H1 (cell line): ENCODE data around the gene STX2. TPM values are rescaled to one million over a fixed set of nuclear protein-coding genes. Genes with fewer than 3 reads are reported as not detected.

Experiments
- CTCF ChIA-PET: fragments of 300-600 bp; sonication (Branson Sonifier 250); formaldehyde crosslinking; loops from one replicate; lab custom pipeline; 2021; ENCODE audit not compliant: partially characterized antibody; lab: Charles Lee
- POLR2A ChIA-PET: fragments of 300-600 bp; sonication (Branson Sonifier 250); formaldehyde crosslinking; loops from one replicate; lab custom pipeline; 2021; ENCODE audit warnings: inconsistent platforms; ENCODE audit not compliant: partially characterized antibody; lab: Charles Lee
- DNase-seq, 2 experiments: peaks; one replicate each; pipeline versions ENCODE4 v3.0.0 to v3.0.0-alpha.2; 2010 to 2022; ENCODE audit warnings: low spot score in 2 of 2, low read depth in 1 of 2, mixed read lengths in 1 of 2
- FAIRE-seq: peaks from 2 replicates; lab custom pipeline; 2011; peaks lifted over from hg19 to GRCh38; lab: Jason Lieb, UNC
- H2AFZ ChIP-seq: 2 replicates; pipeline ENCODE4 v1.8.1; 2012; ENCODE audit warnings: low read length, inconsistent platforms
- H2AK5ac ChIP-seq: 2 replicates; pipeline ENCODE4 v1.6.1; 2013; ENCODE audit warnings: low read depth, low read length
- H2BK120ac ChIP-seq: replicated peaks from 2 replicates; pipeline ENCODE3; 2013; ENCODE audit warnings: low read depth, low read length, inconsistent platforms
- H2BK12ac ChIP-seq: 2 replicates; pipeline ENCODE4 v1.6.1; 2013; ENCODE audit warnings: low read depth, low read length
- H2BK15ac ChIP-seq: 2 replicates; pipeline ENCODE4 v1.6.1; 2013; ENCODE audit warnings: low read length
- H2BK20ac ChIP-seq: 2 replicates; pipeline ENCODE4 v1.6.1; 2013; ENCODE audit warnings: low read length
- H2BK5ac ChIP-seq: 2 replicates; pipeline ENCODE4 v1.6.1; 2013; ENCODE audit warnings: low read depth, low read length
- H3K14ac ChIP-seq: 2 replicates; pipeline ENCODE4 v1.6.1; 2013; ENCODE audit warnings: inconsistent platforms; ENCODE audit not compliant: insufficient read length
- H3K18ac ChIP-seq: 2 replicates; pipeline ENCODE4 v1.6.1; 2013; ENCODE audit warnings: low read length; ENCODE audit errors: extremely low read depth
- H3K23ac ChIP-seq: 2 replicates; pipeline ENCODE4 v1.6.1; 2013; ENCODE audit warnings: inconsistent platforms; ENCODE audit not compliant: insufficient read length
- H3K23me2 ChIP-seq: 2 replicates; pipeline ENCODE4 v1.6.1; 2013; ENCODE audit warnings: low read depth, low read length
- H3K27ac ChIP-seq: 2 replicates; pipeline ENCODE4 v1.6.1; 2011; ENCODE audit warnings: low read depth, low read length, inconsistent platforms
- H3K27me3 ChIP-seq, 4 experiments: replicated peaks in 1 of 4; 1 replicate in 1 of 4; 2 replicates in 3 of 4; pipeline versions ENCODE4 v1.6.1 to v1.8.1; 2011 to 2013; ENCODE audit warnings: low read length in 3 of 4, mild to moderate bottlenecking in 3 of 4, inconsistent platforms in 2 of 4, mixed read lengths in 2 of 4, moderate library complexity in 1 of 4; ENCODE audit not compliant: control insufficient read depth in 3 of 4, insufficient read depth in 3 of 4; ENCODE audit errors: extremely low read depth in 1 of 4
- H3K36me3 ChIP-seq, 4 experiments: 2 replicates each; pipeline versions ENCODE4 v1.6.1 to v1.8.1; 2011 to 2013; ENCODE audit warnings: mild to moderate bottlenecking in 4 of 4, low read length in 3 of 4, moderate library complexity in 2 of 4, control low read depth in 1 of 4, inconsistent platforms in 1 of 4; ENCODE audit not compliant: insufficient read depth in 4 of 4, control insufficient read depth in 2 of 4
- H3K4ac ChIP-seq: replicated peaks from 2 replicates; pipeline ENCODE3; 2013; ENCODE audit warnings: low read length, low read depth, mixed read lengths, inconsistent platforms; ENCODE audit not compliant: insufficient read length
- H3K4me1 ChIP-seq, 4 experiments: replicated peaks in 1 of 4; 1 replicate in 1 of 4; 2 replicates in 3 of 4; pipeline versions ENCODE4 v1.6.1 to v1.8.1; 2011 to 2013; ENCODE audit warnings: low read length in 3 of 4, inconsistent platforms in 2 of 4, mixed read lengths in 1 of 4; ENCODE audit not compliant: insufficient read depth in 4 of 4, control insufficient read depth in 3 of 4
- H3K4me2 ChIP-seq, 2 experiments: 2 replicates each; pipeline versions ENCODE4 v1.6.1 to v1.8.1; 2011 to 2013; ENCODE audit warnings: low read depth in 2 of 2, low read length in 2 of 2, control low read depth in 1 of 2, inconsistent platforms in 1 of 2, mild to moderate bottlenecking in 1 of 2; ENCODE audit not compliant: insufficient read depth in 1 of 2
- H3K4me3 ChIP-seq, 4 experiments: fragments of 200-600, 300-600 bp in 1 of 4; sonication (generic), shearing (Covaris generic), sonication (Bioruptor Twin) in 1 of 4; 2 replicates each; pipeline versions ENCODE4 v1.5.1 to v1.8.1; 2011 to 2016; ENCODE audit warnings: low read length in 4 of 4, low read depth in 3 of 4, control low read depth in 2 of 4, inconsistent platforms in 2 of 4, mild to moderate bottlenecking in 2 of 4, mixed read lengths in 1 of 4, moderate library complexity in 1 of 4; ENCODE audit not compliant: insufficient read depth in 2 of 4; ENCODE audit errors: extremely low read depth in 1 of 4
- H3K56ac ChIP-seq: replicated peaks from 2 replicates; pipeline ENCODE3; 2013; ENCODE audit warnings: low read depth, mild to moderate bottlenecking, mixed read lengths, low read length, inconsistent platforms; ENCODE audit not compliant: insufficient read length
- H3K79me1 ChIP-seq: 2 replicates; pipeline ENCODE4 v1.6.1; 2013; ENCODE audit warnings: low read depth, low read length, control low read depth
- H3K79me2 ChIP-seq, 2 experiments: 2 replicates each; pipeline versions ENCODE4 v1.6.1 to v1.8.1; 2012 to 2013; ENCODE audit warnings: low read length in 2 of 2, mild to moderate bottlenecking in 2 of 2, inconsistent platforms in 1 of 2; ENCODE audit not compliant: insufficient read depth in 2 of 2, control insufficient read depth in 1 of 2
- H3K9ac ChIP-seq, 4 experiments: replicated peaks in 1 of 4; 1 replicate in 1 of 4; 2 replicates in 3 of 4; pipeline versions ENCODE4 v1.6.1 to v1.8.1; 2011 to 2013; ENCODE audit warnings: low read depth in 3 of 4, low read length in 3 of 4, control low read depth in 2 of 4, mild to moderate bottlenecking in 2 of 4, moderate library complexity in 2 of 4, inconsistent platforms in 1 of 4; ENCODE audit errors: extremely low read depth in 1 of 4
- H3K9me3 ChIP-seq, 2 experiments: 2 replicates each; pipeline versions ENCODE4 v1.6.1 to v1.8.1; 2012 to 2013; ENCODE audit warnings: mild to moderate bottlenecking in 2 of 2, moderate library complexity in 2 of 2, control low read depth in 1 of 2, inconsistent platforms in 1 of 2, low read depth in 1 of 2, low read length in 1 of 2, mixed read lengths in 1 of 2; ENCODE audit not compliant: insufficient read depth in 2 of 2
- H4K20me1 ChIP-seq, 2 experiments: replicated peaks in 1 of 2; 2 replicates each; pipeline versions ENCODE3 to v1.8.1; 2011 to 2013; ENCODE audit warnings: inconsistent platforms in 2 of 2, low read length in 2 of 2, mild to moderate bottlenecking in 1 of 2; ENCODE audit not compliant: insufficient read depth in 2 of 2, control insufficient read depth in 1 of 2
- H4K5ac ChIP-seq: 2 replicates; pipeline ENCODE4 v1.6.1; 2013; ENCODE audit warnings: low read length, low read depth, mixed read lengths, inconsistent platforms; ENCODE audit not compliant: insufficient read length
- H4K8ac ChIP-seq: 2 replicates; pipeline ENCODE4 v1.8.0; 2013; ENCODE audit warnings: mild to moderate bottlenecking, moderate library complexity, low read length, inconsistent platforms; ENCODE audit not compliant: insufficient read depth; ENCODE audit errors: extremely low read depth
- H4K91ac ChIP-seq: replicated peaks from 2 replicates; pipeline ENCODE3; 2013; ENCODE audit warnings: low read length, mixed read lengths, inconsistent platforms; ENCODE audit not compliant: insufficient read length
- BRCA1 ChIP-seq: IDR thresholded peaks from 2 replicates; pipeline ENCODE4 v1.6.1; 2012; ENCODE audit warnings: low read depth, low read length, improper control_type of control experiment
- JUN ChIP-seq: IDR thresholded peaks from 2 replicates; pipeline ENCODE4 v1.6.1; 2011; ENCODE audit warnings: low read depth, mild to moderate bottlenecking, improper control_type of control experiment, low read length
- POLR2A ChIP-seq, 2 experiments: IDR thresholded peaks; 1 replicate in 1 of 2; 2 replicates in 1 of 2; pipeline ENCODE4 v1.6.1; 2011; ENCODE audit warnings: low read depth in 2 of 2, low read length in 2 of 2, mild to moderate bottlenecking in 2 of 2; ENCODE audit errors: control extremely low read depth in 1 of 2
- SAP30 ChIP-seq: fragments of 300-600 bp; sonication (generic); IDR thresholded peaks from 2 replicates; pipeline ENCODE4 v1.7.1; 2012; ENCODE audit warnings: low read length, moderate library complexity, mild to moderate bottlenecking, inconsistent platforms; ENCODE audit not compliant: insufficient read depth, insufficient replicate concordance
- SP2 ChIP-seq: IDR thresholded peaks from 2 replicates; pipeline ENCODE4 v1.6.1; 2012; ENCODE audit warnings: mild to moderate bottlenecking, low read length, inconsistent platforms
- TCF12 ChIP-seq: IDR thresholded peaks from 2 replicates; pipeline ENCODE4 v1.6.1; 2011; ENCODE audit warnings: low read depth, mild to moderate bottlenecking, low read length
- WGBS, 2 experiments: shearing (Covaris generic) in 1 of 2; methylation state at CpG; one replicate each; pipeline versions ENCODE4 v1.1.6 to v1.1.7; 2013 to 2015; ENCODE audit warnings: low lambda C conversion rate in 2 of 2, mixed read lengths in 2 of 2, inconsistent platforms in 1 of 2, low coverage in 1 of 2, missing lambda C conversion rate in 1 of 2; ENCODE audit not compliant: insufficient replicate concordance in 2 of 2, insufficient coverage in 1 of 2, insufficient read length in 1 of 2; ENCODE audit errors: extremely low coverage in 1 of 2, missing lambda C conversion rate in 1 of 2; 5-methylcytosine and 5-hydroxymethylcytosine counted together
- polyA plus RNA-seq, 7 experiments: library from polyadenylated mRNA; depleted of rRNA in 3 of 7; stranded (reverse) in 5 of 7; unstranded in 2 of 7; fragments of >200 nt in 5 of 7; fragments of 200-250 nt in 2 of 7; gene quantifications; 1 replicate in 5 of 7; 2 replicates in 1 of 7; 4 replicates in 1 of 7; pipeline versions ENCODE4 v1.2.1 to v1.2.3, GENCODE V29; 2011 to 2013; ENCODE audit warnings: missing spikeins in 2 of 7, mixed read lengths in 2 of 7
- total RNA-seq: library from RNA; stranded (reverse); fragmentation: NEBNext Ultra II Directional; extraction: Animal tissue kit (Norgen Biotek cat#: 25700); gene quantifications from 2 replicates; pipeline ENCODE4 v1.2.1, GENCODE V29; 2021
- TF ChIP-seq, protein P1 (sequence below): IDR thresholded peaks from 2 replicates; pipeline ENCODE4 v1.6.1; 2012; ENCODE audit warnings: inconsistent platforms

Gene STX2
- total and polyA plus RNA-seq, 2 of the 8 experiments (the other 6 are each of a cell fraction or from before 2014, with no cell fraction given): 20.0 to 26.3 TPM

- peaks cover 0 to 2% of the 10 kb centered on the region in 2 experiments for H4K20me1 ChIP-seq
- H3K36me3 ChIP-seq: peaks cover under 1 to 7% (median 4%) of the 10 kb centered on the region in 4 experiments; a peak in 4 of 8 replicates
- H3K4me1 ChIP-seq: peaks cover 2 to 17% (median 16%) of the 10 kb centered on the region in 4 experiments
- no peak for DNase-seq
- H3K18ac ChIP-seq: no peak overlapping the region
- 89% methylated on average over 10 of the region's 14 CpGs; no CpG with 5 or more reads in 1 of the 2 experiments for WGBS, 2 experiments
- TF ChIP-seq JUN: no peak
- TF ChIP-seq POLR2A (IDR thresholded peaks at IDR 0.05; ENCODE audit: control extremely low read depth in 1 of 2, low read depth in 2 of 2, low read length in 2 of 2): no peak
- no peak for TF ChIP-seq BRCA1
- no peak for TF ChIP-seq TCF12
- no peak for TF ChIP-seq SP2
- TF ChIP-seq, protein P1, sequence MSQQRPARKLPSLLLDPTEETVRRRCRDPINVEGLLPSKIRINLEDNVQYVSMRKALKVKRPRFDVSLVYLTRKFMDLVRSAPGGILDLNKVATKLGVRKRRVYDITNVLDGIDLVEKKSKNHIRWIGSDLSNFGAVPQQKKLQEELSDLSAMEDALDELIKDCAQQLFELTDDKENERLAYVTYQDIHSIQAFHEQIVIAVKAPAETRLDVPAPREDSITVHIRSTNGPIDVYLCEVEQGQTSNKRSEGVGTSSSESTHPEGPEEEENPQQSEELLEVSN: no peak
- no peak for TF ChIP-seq SAP30
- H3K27me3 ChIP-seq: no peaks in the 10 kb centered on the region
- no peak overlapping the region for H2BK120ac ChIP-seq
- FAIRE-seq: no peak
- H3K14ac ChIP-seq: no peak overlapping the region
- ChIA-PET CTCF (interaction anchor here (0.7 to 8.3 kb wide), 14 partner anchors 7 to 286 kb away, joined by 3 to 55 read pairs (median 4); no protein-coding TSS in a partner anchor), POLR2A (interaction anchor here (0.8 to 1.3 kb wide), 2 partner anchors 60 to 61 kb away, joined by 3 read pairs; no protein-coding TSS in a partner anchor)
- no peak overlapping the region for H2BK5ac ChIP-seq
- no peak overlapping the region for H3K4ac ChIP-seq
- no peak overlapping the region for H2AK5ac ChIP-seq
- no peak overlapping the region for H2BK15ac ChIP-seq
- H3K56ac ChIP-seq: no peak overlapping the region
- H4K5ac ChIP-seq: no peak overlapping the region
- no peak overlapping the region for H3K4me3 ChIP-seq
- H3K23me2 ChIP-seq: no peaks in the 10 kb centered on the region
- H3K4me2 ChIP-seq: peak overlapping the region in 1 of 2 experiments; percentile 44; a peak in 1 of 4 replicates
- H3K79me2 ChIP-seq: no peaks in the 10 kb centered on the region; a peak in 1 of 4 replicates
- no peak overlapping the region for H2BK20ac ChIP-seq
- peak overlapping the region; percentile 59; the same call in 1 of the 2 replicates for H4K8ac ChIP-seq
- H3K27ac ChIP-seq: no peak overlapping the region
- peaks cover 4% of the 10 kb centered on the region; the same call in 1 of the 2 replicates for H3K79me1 ChIP-seq
- H3K23ac ChIP-seq: no peak overlapping the region
- H3K9ac ChIP-seq: no peak overlapping the region
- H2AFZ ChIP-seq: no peak overlapping the region
- 0 out of 2 replicates have a peak overlapping the region, but pooled peaks have one; percentile 60 for H2BK12ac ChIP-seq
- H3K9me3 ChIP-seq: no peaks in the 10 kb centered on the region
- H4K91ac ChIP-seq: no peak overlapping the region
Observed at GRCh38 chr12:130818272-130818634, 20.8 kb downstream of the STX2 start.
